ENCODE data around the gene NCK1.
A peak's percentile ranks its signal among the peaks of the same experiment; 100 is the strongest.

The NCK1 gene

DNA sequence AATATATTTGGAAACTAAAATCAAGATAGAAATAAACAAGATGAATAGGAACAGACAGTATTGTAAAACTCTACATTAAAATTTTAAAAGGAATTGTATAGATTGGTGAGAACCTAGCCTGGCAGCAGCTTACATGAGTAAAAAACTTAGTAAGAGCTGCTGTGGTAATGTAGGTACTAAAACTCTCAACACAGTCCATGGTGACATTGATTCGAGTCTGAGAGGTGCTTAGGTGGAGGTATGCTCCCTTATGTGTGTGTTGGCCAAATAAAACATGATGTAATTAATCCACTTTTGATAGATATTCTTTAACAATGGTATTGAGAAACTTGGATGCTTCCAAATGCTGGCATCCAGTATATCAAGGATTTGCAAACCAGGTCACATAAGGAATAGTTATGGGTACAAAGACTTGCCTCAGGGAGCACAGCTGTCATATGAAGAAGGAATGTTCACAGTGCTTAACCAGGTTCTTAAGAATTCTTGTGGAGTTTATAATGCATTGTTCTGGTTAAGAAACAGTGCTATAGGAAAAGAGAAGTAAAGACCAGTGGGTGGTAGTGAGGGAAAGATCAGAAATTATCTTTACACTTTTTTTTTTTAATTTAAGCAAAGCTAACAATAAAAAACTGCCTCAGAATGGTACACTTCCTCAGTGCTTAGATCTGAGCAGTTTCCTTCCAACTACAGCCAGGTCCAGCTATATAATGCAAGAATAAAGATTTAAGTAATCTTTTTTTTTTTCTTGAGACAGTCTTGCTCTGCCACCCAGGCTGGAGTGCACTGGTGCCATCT lies 71.2 kb downstream of the NCK1 start:
- H2AFZ ChIP-seq (ENCODE audit: low read depth, low read length, severe bottlenecking) = no peak overlapping the region
- H3K9ac ChIP-seq (ENCODE audit: low read length) = no peak overlapping the region
- H3K36me3 ChIP-seq (ENCODE audit: low read length) = peaks cover 61% of the 10 kb centered on the region
- peak overlapping the region; percentile 59 for H3K27ac ChIP-seq (ENCODE audit: low read depth, low read length)
- peak overlapping the region; percentile 8 for H3K4me2 ChIP-seq (ENCODE audit: low read depth, low read length, poor library complexity, severe bottlenecking)
- H3K79me2 ChIP-seq (ENCODE audit: insufficient read depth, low read length) = peaks cover 82% of the 10 kb centered on the region
- TF ChIP-seq EZH2phosphoT487 (conservative IDR thresholded peaks at IDR 0.05; ENCODE audit: low read length) = no peak
- TF ChIP-seq, protein P1, sequence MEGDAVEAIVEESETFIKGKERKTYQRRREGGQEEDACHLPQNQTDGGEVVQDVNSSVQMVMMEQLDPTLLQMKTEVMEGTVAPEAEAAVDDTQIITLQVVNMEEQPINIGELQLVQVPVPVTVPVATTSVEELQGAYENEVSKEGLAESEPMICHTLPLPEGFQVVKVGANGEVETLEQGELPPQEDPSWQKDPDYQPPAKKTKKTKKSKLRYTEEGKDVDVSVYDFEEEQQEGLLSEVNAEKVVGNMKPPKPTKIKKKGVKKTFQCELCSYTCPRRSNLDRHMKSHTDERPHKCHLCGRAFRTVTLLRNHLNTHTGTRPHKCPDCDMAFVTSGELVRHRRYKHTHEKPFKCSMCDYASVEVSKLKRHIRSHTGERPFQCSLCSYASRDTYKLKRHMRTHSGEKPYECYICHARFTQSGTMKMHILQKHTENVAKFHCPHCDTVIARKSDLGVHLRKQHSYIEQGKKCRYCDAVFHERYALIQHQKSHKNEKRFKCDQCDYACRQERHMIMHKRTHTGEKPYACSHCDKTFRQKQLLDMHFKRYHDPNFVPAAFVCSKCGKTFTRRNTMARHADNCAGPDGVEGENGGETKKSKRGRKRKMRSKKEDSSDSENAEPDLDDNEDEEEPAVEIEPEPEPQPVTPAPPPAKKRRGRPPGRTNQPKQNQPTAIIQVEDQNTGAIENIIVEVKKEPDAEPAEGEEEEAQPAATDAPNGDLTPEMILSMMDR (IDR thresholded peaks at IDR 0.05; ENCODE audit: insufficient read depth, low read length, poor library complexity, severe bottlenecking) = no peak
- H3K4me3 ChIP-seq (ENCODE audit: insufficient read depth, low read length, poor library complexity, severe bottlenecking) = no peak overlapping the region
- H3K9me3 ChIP-seq (ENCODE audit: insufficient read depth, low read length) = no peaks in the 10 kb centered on the region
- peaks cover 35% of the 10 kb centered on the region for H3F3A ChIP-seq (ENCODE audit: insufficient read depth)
- H3K27me3 ChIP-seq (ENCODE audit: low read length) = no peaks in the 10 kb centered on the region
- H4K20me1 ChIP-seq (ENCODE audit: low read depth, low read length) = 0 out of 2 replicates have a peak, but pooled peaks cover 4% of the 10 kb centered on the region
- no peaks in the 10 kb centered on the region for H3K9me2 ChIP-seq (replicated peaks; ENCODE audit: insufficient read depth, low read length)

DNA sequence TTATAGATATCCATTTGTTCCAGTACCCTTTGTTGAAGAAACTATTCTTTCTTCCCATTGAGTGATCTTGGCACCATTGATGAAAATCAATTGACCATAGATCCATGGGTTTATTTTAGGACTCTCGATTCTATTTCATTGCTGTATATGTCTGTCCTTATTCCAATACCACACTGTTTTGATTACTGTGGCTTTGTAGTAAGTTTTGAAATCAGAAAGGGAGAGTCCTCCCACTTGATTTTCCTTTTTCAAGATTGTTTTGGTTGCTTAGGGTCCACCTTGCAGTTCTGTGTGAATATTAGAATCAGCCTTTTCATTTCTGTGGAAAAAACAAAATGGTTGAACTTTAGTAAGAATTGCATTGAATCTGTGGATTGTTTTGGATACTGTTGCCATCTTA lies 75.2 kb downstream of the NCK1 start:
- Histone ChIP-seq H3K79me2 (ENCODE audit: insufficient read depth, low read length) (peaks cover 90% of the 10 kb centered on the region), H3K27me3 (ENCODE audit: low read length) (no peaks in the 10 kb centered on the region), H3K27ac (ENCODE audit: low read depth, low read length) (no peak overlapping the region), H4K20me1 (ENCODE audit: low read depth, low read length) (0 out of 2 replicates have a peak, but pooled peaks cover 4% of the 10 kb centered on the region), H3F3A (ENCODE audit: insufficient read depth) (peaks cover 23% of the 10 kb centered on the region), H2AFZ (ENCODE audit: low read depth, low read length, severe bottlenecking) (no peak overlapping the region), H3K9me3 (ENCODE audit: insufficient read depth, low read length) (no peaks in the 10 kb centered on the region), H3K4me3 (ENCODE audit: insufficient read depth, low read length, poor library complexity, severe bottlenecking) (no peak overlapping the region), H3K9ac (ENCODE audit: low read length) (no peak overlapping the region), H3K9me2 (replicated peaks; ENCODE audit: insufficient read depth, low read length) (no peaks in the 10 kb centered on the region), H3K36me3 (ENCODE audit: low read length) (peaks cover 29% of the 10 kb centered on the region), H3K4me2 (ENCODE audit: low read depth, low read length, poor library complexity, severe bottlenecking) (no peak overlapping the region)
- TF ChIP-seq, protein P1 (IDR thresholded peaks at IDR 0.05; ENCODE audit: insufficient read depth, low read length, poor library complexity, severe bottlenecking) = no peak
- no peak for TF ChIP-seq EZH2phosphoT487 (conservative IDR thresholded peaks at IDR 0.05; ENCODE audit: low read length)

DNA sequence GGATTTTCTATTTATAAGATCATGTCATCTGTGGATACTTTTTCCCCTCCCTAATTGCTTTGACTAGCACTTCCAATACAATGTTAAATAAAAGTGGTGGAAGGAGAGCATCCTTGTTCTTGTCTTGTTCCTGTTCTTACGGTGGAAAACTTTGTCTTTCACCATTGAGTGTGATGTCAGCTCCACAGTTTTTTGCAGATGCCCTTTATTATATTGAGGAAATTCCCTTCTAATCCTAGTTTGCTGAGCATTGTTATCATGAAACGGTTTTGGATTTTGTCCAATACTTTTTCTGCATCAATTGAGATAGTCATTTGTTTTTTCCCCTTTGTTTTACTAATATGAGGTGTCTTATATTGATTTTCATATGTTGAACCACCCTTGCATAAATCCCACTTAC lies 75.8 kb downstream of the NCK1 start:
- peak overlapping the region; percentile 60 for H3K4me2 ChIP-seq (ENCODE audit: low read depth, low read length, poor library complexity, severe bottlenecking)
- peaks cover 18% of the 10 kb centered on the region for H3F3A ChIP-seq (ENCODE audit: insufficient read depth)
- H3K9me2 ChIP-seq (replicated peaks; ENCODE audit: insufficient read depth, low read length) = no peaks in the 10 kb centered on the region
- H3K9me3 ChIP-seq (ENCODE audit: insufficient read depth, low read length) = no peaks in the 10 kb centered on the region
- peaks cover 23% of the 10 kb centered on the region for H3K36me3 ChIP-seq (ENCODE audit: low read length)
- no peak for TF ChIP-seq EZH2phosphoT487 (conservative IDR thresholded peaks at IDR 0.05; ENCODE audit: low read length)
- TF ChIP-seq, protein P1 (IDR thresholded peaks at IDR 0.05; ENCODE audit: insufficient read depth, low read length, poor library complexity, severe bottlenecking) = no peak
- H3K27ac ChIP-seq (ENCODE audit: low read depth, low read length) = no peak overlapping the region
- peaks cover 92% of the 10 kb centered on the region for H3K79me2 ChIP-seq (ENCODE audit: insufficient read depth, low read length)
- H2AFZ ChIP-seq (ENCODE audit: low read depth, low read length, severe bottlenecking) = no peak overlapping the region
- 0 out of 2 replicates have a peak, but pooled peaks cover 4% of the 10 kb centered on the region for H4K20me1 ChIP-seq (ENCODE audit: low read depth, low read length)
- no peaks in the 10 kb centered on the region for H3K27me3 ChIP-seq (ENCODE audit: low read length)
- H3K9ac ChIP-seq (ENCODE audit: low read length) = no peak overlapping the region
- no peak overlapping the region for H3K4me3 ChIP-seq (ENCODE audit: insufficient read depth, low read length, poor library complexity, severe bottlenecking)
